Measurements from ENCODE around the gene MLH3.

The MLH3 gene

GRCh38 chr14:75051556-75051899 lies 261 bp upstream of the MLH3 start:
- in situ Hi-C loops (cut with MboI; ENCODE audit: low sequenced_read_pairs, unreplicated experiment) = no loop called here
- no peak for DNase-seq (ENCODE audit: low spot score)
- TF ChIP-seq CTCF (IDR thresholded peaks at IDR 0.05; ENCODE audit: borderline replicate concordance, control extremely low read depth, extremely low read depth, insufficient read depth, missing control alignments) = no peak

GRCh38 chr14:75049731-75050201 lies 1.5 kb downstream of the MLH3 start:
- in situ Hi-C loops (cut with MboI; ENCODE audit: low sequenced_read_pairs, unreplicated experiment) = no loop called here
- DNase-seq (ENCODE audit: low spot score) = no peak
- TF ChIP-seq CTCF (IDR thresholded peaks at IDR 0.05; ENCODE audit: borderline replicate concordance, control extremely low read depth, extremely low read depth, insufficient read depth, missing control alignments) = no peak

- no peak for DNase-seq (ENCODE audit: low spot score)
- no peak for TF ChIP-seq CTCF (IDR thresholded peaks at IDR 0.05; ENCODE audit: borderline replicate concordance, control extremely low read depth, extremely low read depth, insufficient read depth, missing control alignments)
- in situ Hi-C loops (cut with MboI; ENCODE audit: low sequenced_read_pairs, unreplicated experiment) = no loop called here
These were observed 2.1 kb downstream of the MLH3 start for GRCh38 chr14:75049136-75049535.

- no peak for TF ChIP-seq CTCF (IDR thresholded peaks at IDR 0.05; ENCODE audit: borderline replicate concordance, control extremely low read depth, extremely low read depth, insufficient read depth, missing control alignments)
- in situ Hi-C loops (cut with MboI; ENCODE audit: low sequenced_read_pairs, unreplicated experiment) = no loop called here
- no peak for DNase-seq (ENCODE audit: low spot score)
These were observed 3.2 kb downstream of the MLH3 start for GRCh38 chr14:75048101-75048500.

GRCh38 chr14:75047506-75047905 lies 3.8 kb downstream of the MLH3 start:
- DNase-seq (ENCODE audit: low spot score) = no peak
- in situ Hi-C loops (cut with MboI; ENCODE audit: low sequenced_read_pairs, unreplicated experiment) = no loop called here
- no peak for TF ChIP-seq CTCF (IDR thresholded peaks at IDR 0.05; ENCODE audit: borderline replicate concordance, control extremely low read depth, extremely low read depth, insufficient read depth, missing control alignments)

GRCh38 chr14:75046899-75047298 lies 4.4 kb downstream of the MLH3 start:
- no peak for DNase-seq (ENCODE audit: low spot score)
- in situ Hi-C loops (cut with MboI; ENCODE audit: low sequenced_read_pairs, unreplicated experiment) = no loop called here
- TF ChIP-seq CTCF (IDR thresholded peaks at IDR 0.05; ENCODE audit: borderline replicate concordance, control extremely low read depth, extremely low read depth, insufficient read depth, missing control alignments) = no peak

- TF ChIP-seq CTCF (IDR thresholded peaks at IDR 0.05; ENCODE audit: borderline replicate concordance, control extremely low read depth, extremely low read depth, insufficient read depth, missing control alignments) = no peak
- DNase-seq (ENCODE audit: low spot score) = no peak
- in situ Hi-C loops (cut with MboI; ENCODE audit: low sequenced_read_pairs, unreplicated experiment) = no loop called here
These were observed 5.0 kb downstream of the MLH3 start for GRCh38 chr14:75046275-75046674.
